ENCODE measurements around the gene FOXRED2.

- no peak for TF ChIP-seq CTCF (IDR thresholded peaks at IDR 0.05 in 2 of 3, conservative IDR thresholded peaks at IDR 0.05 in 1 of 3; ENCODE audit: borderline replicate concordance in 1 of 3, insufficient read depth in 1 of 3, low read depth in 2 of 3, low read length in 2 of 3)
- TF ChIP-seq MAX (IDR thresholded peaks at IDR 0.05) = no peak
- no peak for TF ChIP-seq CBX3 (IDR thresholded peaks at IDR 0.05; ENCODE audit: low read depth)
- TF ChIP-seq POLR2A (IDR thresholded peaks at IDR 0.05; ENCODE audit: borderline replicate concordance, extremely low read depth, insufficient read depth, insufficient read length) = no peak
- TF ChIP-seq YY1 (IDR thresholded peaks at IDR 0.05; ENCODE audit: extremely low read depth, insufficient replicate concordance, low read depth, low read length) = no peak
These were observed 13.1 kb downstream of the FOXRED2 start for GRCh38 chr22:36493690-36494110.
